Activated effector memory CD4-positive, alpha-beta T cell treated with Interleukin-2 at 50 U/mL for 16 hours (primary cell): ENCODE measurements around the gene NEUROG2.
"Not testable (repeated sequence)": the region's sequence is repeated elsewhere in the genome, so short reads cannot be mapped to it uniquely, and the experiment has no call there.

Experiments
- DNase-seq: peaks from one replicate; pipeline ENCODE4 v3.0.0-alpha.2; 2020

NEUROG2 gene

DNA sequence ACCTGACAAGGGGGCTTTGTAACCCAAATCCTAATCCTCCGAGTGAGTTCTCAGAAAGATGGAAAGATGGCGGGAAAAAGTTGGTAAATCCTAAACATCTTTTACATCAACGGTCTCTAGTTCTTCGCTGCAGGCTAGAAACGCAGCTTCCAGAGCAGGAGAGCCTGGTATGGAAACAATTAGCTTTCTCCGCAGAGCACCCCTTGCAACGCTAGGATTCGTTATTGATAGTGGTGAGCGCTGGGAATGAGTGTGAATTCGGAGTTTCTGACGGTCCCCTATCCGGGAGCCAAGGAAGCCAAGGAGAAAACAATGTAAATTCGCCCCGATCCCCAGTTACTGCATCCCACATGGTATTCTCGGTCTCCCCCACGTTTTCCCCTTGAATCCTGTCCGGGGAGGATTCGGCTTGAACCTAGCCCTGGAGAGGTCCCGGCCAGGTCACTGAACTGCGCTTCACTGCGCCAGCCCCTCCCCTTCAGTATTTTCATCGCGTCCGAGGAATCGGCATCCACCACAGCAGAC is 4.7 kb upstream of the NEUROG2 start:
- no peak for DNase-seq

DNA sequence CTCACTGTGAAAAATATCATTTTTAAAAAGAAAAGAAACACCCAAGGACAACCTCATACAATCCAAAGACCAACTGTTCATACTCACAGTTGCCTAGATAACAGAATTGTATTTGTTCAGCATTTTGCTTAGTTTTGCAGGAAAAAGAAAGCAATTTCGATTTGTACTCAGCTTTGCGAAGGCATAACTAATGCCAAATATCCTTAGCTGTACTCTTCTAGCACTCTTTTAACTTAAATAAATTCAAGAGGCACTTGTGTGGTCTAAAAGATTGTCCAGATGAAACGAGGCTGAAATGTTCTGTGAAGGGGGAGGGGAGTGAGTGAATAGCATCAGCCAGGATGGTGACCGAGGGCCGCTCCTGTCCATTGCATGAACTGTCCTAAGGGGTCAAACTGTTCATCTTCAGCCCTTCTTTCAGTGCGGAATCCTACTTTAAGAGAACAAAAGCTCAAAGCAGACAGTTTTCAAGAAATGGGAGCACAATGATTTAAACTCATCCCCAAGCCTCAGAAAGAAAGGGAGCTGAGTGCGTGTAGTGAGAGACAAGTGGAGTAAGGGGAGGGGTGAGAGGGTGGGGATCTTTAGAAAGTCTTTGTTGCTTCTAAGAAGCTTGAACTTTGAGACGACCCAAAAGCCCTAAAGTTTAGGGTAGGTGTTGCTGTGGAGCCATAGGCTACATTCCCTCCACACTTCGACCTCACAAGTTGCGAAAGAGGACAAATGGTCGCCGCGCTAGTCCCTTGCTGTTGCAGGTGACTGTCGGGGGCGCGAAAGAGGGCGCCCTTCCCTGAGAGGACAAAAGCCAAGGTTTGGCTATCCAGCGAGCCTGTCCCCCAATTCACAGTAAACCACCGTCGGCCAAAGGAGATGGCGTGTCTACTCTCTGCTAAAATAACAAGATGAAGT is 4.0 kb upstream of the NEUROG2 start:
- DNase-seq: no peak

DNA sequence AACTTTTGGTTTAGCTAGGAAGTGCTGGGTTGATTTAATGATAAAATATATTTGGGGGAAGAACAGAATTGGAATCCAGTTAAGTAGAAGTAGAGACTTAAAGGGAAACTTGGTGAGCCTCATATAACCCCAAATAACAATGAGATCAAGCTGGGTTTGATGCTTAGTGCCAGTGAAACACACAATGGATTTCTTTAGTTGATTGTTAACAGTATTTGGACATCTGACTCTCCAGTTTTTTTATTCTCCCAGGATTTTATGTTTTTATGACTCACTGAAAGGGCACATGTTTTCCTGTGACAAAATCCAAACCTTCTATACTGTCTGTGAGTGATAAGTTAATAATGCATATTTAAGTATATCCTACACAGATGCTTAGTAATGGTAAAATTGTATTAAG is 2.7 kb upstream of the NEUROG2 start:
- no peak for DNase-seq

DNA sequence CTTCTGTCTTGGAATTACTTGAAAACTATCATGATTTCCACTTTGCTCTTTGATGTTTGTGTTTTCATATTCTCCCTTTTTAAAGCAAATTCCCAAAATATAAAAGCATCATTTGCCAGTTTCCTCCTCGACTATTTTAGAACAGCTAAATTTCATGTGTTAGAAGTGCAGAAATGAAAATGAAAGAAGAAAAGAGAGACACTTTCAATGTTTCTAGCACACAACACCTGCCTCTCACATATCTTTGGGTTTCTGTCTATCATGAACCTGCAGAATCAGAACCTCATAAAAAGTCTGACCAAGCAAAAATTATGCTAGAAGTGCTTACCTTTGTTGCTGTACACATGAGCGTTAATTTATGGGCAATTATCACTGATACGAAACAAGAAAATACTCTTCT is 1.9 kb upstream of the NEUROG2 start:
- no peak for DNase-seq

DNA sequence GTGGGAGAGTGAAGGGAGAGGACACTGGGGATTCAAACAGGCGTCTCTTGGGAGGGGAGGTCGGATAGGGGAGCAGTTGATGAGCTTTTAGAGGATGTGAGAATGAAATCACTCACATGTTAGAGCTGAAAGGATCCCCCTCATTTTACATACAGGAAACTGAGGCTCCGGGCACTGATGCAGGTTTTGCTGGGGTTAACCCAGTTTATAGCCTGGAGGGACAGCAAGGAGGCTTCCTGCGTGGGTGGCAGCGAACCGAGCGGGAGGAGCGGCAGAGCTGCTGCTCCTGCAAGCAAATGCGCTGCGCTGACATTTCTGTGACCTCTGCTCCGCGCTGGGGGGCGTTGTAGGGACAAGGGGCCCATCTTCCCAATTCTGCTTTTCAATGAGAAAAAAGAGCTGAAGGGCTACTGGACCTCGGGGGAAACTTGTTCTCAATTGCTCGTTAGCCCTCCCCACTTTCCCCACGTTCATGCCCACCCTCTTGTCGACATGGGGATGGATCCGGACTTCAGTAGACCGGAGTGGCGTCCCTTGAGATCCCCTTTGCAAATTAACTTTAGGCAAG is 1.2 kb upstream of the NEUROG2 start:
- DNase-seq: no peak

DNA sequence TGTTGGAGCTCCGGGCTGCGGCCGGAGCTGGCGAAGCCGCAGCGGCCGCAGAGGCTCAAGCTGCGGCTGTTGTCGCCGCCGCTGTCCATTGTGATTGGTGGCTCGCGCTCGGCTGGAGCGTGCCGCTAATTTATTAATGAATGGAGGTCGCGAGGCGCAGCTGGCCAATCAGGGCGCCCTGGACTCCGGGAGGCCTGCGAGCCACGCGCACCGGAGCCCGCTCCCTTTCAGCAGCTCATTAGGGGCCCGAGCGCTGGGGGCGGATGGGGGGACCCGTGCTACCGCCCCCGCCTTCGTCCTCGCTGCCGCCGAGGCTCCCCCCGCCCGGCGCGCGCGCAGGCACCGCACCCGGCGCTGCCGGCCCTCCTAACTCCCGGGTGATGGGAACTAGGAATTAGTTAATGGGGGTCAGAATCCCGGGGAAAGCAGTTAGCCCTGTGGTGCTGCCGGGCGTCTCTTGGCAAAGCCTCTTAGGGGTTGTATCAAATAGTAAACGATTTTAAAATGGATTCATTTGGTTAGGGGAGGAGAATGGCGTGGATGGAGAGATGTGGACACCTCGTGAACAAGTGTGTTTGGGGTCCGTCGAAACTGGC is 589 bp upstream of the NEUROG2 start:
- no peak for DNase-seq

DNA sequence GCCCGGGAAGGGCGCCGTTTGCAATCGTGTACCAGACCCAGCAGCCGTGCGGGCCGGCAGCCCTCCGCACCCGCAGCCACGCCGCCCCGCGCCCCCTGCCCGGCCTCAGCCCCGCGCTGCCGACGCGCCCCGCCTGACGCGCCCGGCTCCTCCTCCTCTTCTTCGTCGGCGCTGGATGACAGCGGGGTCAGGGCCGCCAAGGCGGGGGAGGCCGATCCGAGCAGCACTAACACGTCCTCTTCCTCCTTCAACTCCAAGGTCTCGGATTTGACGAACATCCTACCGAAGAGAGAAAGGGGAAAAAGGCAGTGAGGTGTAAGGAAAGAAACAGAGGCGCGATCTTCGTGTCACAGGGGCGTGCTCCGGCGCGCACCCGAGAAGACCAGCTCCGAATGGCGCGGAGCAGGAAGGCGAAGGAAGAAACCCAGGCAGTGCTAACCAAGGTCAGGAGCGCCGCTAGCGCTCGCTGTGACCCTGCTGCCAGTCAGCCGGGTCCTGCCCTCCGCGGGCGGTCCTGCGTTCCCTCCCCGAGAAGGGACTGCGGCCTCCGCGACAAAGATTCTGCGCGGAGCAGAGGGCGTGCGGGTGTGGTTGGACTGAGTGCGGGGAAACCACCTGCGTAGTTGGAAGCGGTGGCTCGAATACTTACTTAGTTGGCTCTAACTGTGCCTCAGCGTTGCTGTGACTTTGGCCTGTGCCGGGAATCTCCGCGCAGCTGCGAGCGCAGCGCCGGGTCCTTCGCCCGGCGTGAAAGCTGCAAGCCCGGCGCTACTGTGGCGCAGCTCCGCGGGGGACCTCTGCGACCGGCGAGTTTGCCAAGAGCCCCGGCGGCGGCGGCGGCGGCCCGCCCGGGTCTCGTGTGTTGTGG is 548 bp downstream of the NEUROG2 start:
- no peak for DNase-seq

DNA sequence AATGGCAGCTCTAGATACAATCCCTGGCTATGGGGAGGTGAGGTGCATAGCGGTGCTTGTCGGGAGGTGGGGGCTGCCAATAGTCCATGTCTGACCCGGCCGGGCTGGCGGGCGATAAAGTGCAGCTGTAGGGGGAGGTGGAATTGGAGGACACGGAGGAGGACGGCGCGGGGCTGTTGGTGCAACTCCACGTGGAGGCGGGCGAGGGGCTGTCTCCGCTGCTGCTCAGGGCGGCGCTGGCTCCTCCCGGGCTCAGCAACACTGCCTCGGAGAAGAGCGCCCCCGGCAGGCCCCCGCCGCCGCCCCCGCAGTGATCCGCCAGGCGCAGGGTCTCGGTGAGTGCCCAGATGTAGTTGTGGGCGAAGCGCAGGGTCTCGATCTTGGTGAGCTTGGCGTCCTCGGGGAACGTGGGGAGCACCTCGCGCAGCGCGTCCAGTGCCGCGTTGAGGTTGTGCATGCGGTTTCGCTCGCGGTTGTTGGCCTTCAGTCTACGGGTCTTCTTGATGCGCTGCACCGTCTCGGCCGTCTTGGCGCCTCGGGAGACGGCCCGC is 1.3 kb downstream of the NEUROG2 start:
- no peak for DNase-seq

DNA sequence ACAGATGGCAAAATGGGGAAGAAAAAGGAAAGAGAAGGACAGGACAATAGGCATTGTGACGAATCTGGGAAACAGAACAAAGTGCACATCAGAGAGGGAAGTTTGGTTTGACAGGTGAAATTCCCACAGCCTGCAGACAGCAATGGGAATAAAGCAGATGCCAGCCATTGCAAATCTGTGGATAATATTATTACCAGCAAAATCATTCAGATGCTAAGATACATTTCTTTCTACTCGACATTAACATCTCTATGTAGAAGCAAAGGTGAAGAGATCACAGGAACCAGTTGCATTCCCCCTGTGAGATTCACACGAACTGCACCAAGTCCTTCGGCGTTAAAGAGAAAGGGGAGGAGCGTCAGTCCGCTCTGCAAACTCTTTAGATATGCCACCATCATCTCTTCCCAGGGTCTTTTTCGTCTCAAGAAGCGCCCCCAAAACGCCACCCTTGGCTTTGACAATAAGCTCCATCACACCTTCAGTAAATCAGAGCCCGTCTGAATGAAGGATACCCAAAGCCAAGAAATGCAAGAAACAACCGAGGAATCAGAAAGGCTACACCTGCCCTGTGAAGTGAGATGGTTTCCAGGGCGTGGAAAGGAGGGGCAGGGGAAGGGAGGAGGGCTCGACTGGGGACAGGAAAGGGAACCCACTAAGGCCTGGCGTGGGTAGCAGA is 1.9 kb downstream of the NEUROG2 start:
- DNase-seq: no peak

DNA sequence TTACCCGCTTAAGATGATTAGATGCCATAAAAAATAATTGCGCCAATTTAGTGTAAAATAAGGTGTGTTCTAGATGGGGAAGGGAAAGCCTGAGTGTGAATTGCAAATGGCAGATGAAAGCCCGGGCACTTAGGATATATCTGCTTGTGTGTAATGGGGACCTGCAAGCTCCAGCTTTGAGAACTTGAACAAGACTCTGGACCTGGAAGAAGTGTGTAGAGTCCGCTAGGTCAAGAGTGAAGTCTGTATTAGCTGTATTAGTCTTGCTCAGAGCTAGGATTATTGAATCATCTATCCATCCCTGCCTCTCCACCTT is 4.2 kb downstream of the NEUROG2 start:
- no peak for DNase-seq

DNA sequence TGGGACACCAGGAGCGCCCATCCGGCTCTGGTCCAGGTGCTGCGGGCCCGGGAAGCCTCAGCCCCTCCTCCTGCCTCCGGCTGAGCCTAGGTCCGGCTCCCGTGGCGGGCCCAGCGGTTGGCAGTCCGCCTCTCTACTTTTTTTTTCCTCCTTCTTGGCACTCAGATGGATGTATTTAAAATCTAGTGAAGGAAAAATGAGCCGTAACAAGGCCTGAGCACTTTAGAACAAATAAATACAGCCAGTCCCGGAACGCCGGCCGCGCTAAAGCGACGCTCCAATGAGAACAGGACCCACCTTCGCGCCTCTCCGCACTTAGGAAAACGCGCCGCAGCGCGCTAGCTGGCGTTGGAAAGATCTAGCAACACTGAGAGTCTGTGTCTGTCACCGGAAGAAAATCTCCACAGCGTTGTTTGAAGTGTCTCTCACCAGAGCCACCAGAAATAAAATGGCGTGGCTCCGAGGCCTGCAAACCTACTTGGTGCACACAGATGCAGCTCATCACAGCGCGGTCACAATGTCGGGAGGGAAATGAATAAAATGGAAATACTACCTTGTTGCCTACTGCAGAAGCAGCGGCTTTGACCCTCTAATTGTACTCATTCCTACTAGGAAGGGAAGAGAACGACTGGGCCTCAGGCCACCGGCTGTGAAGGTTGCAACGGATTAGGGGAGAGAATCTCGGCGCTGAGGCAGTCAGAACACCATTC is 4.7 kb downstream of the NEUROG2 start:
- DNase-seq: no peak

DNA sequence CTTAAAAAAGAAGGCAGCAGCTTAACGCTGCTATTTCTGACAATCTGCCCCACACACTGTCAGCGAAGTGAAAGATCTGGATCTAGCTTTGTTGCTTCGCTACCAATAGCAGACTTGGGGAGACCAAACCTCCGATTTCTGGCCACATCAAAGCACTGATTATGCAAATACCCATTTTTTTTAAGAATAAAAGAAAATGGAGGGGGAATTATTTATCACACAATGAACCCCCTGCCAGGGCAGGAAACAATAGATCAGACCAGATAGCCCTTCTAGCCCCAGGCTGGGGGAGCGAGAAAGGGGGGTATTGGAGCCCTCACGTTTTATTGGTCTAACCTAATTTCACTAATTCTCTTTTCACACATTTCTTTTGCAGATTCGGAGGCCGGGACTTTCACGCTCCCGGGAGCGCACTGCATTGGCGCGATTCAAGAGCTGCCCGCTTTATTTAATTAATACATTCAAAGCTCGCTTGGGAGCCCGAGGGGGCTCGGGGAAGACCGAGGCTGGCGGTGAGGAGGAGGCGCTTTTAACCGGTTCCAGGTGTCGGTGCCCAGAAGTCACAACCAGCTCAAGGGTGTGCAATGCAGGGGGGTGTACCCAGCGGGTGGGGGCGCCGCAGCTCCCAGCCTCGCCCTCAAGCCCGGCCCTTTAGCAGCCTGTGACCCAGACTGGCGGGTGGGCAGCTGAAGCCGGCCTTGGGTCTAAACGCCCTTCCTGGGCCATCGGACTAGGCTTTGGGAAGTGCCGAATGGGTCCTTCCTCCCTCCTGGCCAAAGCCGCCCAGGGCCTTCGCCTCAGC is 5.5 kb downstream of the NEUROG2 start:
- DNase-seq: no peak

DNA sequence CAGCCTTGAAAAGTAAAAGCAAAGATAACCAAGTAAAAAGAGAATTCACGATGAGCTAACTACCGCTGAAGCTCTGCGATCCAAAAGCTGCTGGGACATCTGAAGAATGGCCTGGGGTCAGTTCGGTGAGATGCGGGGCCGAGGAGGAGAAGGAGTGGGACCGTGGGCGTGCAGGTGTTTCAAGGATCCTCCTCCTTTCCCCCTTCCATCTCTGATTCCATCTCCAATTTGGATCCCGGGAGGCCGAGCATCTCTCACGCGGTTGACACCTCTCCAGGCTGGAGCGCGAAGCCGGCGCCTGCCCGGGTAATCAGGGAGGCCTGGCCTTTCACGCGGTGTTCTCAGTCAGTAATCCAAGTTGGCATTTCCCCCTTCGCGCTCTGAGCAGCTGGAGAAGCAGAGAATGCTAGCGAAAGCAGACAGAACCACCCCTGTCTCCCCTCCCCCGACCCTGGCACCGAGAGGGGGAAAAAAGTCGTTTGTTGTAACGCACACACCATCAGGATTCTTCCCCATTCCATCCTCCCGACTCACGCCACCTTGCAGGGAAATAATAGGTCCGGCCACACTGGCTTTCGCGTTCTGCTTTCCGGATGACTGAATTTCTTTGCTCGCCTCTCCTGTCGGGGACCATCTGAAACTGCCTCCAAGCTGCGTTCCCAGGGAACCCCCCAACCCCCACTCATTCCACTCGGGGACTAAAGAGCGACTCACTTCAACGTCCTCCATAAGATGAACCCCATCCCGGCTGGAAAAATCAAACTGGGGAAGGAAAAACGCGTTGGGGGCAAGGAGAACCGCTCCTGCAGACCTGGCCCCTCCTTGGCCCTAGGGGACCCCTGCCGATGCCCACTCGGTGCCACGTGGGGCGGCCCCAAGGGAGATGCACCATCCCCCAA is 6.5 kb downstream of the NEUROG2 start:
- no peak for DNase-seq

DNA sequence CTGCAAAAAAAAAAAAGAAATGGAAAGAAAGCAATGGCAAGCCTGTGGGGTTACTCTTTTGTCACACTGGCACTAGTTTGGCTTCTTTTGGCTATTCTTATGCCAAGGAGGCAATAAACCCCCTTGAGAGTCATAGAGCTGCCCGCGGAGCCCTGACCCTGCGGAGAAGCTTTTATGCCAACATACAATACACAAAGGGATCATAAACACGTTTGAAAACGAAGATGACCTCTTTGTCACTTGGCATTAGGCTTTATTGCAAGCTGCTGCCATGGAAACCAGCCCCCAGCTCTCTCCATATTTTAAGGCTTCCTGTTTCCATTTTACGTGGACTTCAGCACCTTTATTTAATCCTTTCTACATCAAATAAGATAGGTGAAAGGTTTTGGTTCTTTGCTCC is 7.6 kb downstream of the NEUROG2 start:
- no peak for DNase-seq

DNA sequence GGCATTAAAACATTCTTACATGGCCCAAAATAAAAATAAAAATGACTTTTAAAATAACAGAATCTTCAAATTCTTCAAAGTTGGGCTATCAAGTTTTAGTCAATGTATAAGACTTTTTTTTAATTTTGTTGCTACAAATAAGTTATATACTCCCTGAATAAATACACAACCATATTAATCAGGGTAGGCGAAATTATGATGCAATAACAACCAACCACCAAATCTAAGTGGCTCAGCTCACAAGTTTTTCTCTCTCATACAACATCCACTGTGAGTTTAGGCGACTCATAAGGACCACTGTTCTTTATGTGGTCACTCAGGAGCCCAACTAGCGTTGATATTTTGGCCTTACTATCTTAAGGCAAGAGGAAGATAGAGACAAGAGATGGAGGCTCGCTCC is 11.2 kb downstream of the NEUROG2 start:
- no peak for DNase-seq

DNA sequence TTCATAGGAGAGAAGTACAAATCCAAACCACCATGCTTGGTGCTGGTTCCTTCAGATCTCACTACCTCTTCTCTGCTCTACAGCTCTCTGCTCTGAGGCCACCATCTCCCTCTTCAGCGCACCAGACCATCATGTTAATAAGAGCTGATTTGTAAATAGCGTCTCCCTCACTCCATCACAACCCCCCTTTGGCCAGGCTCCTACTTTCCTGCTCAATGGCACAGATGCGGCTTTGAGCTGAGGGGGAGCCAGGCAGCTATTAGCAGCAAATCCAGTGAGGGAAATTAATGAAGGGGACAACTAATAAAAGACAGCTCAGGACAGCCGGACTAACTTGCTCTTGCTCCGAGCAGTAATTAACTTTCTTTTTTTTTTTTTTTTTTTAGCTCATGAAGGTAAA is 13.1 kb downstream of the NEUROG2 start:
- DNase-seq: no peak

DNA sequence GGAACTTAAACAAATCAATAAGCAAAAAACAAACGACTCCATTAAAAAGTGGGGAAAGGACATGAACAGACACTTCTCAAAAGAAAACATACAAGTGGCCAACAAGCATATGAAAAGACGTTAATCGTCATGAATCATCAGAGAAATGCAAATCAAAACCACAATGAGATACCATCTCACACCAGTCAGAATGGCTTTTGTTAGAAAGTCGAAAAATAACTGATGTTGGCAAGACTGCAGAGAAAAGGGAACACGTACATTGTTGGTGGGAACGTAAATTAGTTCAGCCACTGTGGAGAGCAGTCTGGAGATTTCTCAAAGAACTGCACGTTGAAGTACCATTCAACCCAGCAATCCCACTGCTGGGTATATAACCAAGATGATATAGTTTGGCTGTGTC is 23.7 kb downstream of the NEUROG2 start:
- DNase-seq: no peak

DNA sequence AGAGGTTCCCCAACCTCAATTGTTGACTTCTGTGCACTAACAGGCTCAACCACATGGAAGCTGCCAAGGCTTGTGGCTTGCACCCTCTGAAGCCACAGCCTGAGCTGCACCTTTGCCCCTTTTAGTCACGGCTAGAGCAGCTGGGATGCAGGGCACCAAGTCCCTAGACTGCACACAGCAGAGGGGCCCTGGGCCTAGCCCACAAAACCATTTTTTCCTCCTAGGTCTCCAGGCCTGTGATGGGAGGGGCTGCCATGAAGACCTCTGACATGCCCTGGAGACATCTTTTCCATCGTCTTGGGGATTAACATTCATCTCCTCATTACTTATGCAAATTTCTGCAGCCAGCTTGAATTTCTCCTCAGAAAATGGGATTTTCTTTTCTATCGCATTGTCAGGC is 25.2 kb downstream of the NEUROG2 start:
- DNase-seq: not testable (repeated sequence)

DNA sequence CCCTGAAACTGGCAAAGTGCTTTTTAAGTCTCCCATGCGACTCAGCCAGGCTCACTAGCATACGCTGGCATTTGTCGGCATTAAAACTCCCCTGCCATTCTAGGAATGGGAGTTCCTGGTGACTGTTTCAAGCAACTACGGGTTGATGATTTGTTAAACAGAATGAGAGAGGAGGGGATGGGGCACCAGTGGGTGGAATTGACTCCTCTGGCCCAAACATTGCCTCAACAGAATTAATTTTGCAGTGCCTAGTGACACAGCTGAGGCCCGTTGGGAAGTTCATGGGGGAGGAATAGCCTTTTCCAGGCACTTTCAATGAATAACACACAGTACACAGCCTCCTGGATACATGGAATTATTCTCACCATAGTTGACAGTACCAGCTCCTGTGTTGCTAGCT is 30.1 kb downstream of the NEUROG2 start:
- no peak for DNase-seq

DNA sequence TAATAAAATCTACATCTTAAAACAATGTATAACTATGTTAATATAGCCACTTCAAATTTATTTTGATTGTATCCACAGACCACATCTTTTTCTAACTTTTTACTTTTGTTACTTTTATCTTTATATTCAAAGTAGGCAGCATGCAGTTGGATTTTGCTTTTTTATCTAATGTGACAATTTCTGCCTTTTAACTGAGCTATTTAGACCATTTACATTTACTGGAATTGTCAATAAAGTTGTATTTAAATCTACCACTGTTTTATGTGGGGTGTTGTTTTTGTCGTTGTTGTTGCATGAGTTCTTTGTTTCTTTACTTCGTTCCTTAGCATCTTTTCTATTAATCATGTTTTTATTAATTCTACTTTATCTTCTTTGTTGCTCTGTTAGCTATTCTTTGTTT is 42.0 kb downstream of the NEUROG2 start:
- DNase-seq: no peak
